AG09319 (cell line): ENCODE data around the gene IRF2BP2.

Source experiments
- DNase-seq: peaks from one replicate; pipeline ENCODE4 v3.0.0-alpha.2; 2010; ENCODE audit warnings: low read depth; ENCODE audit errors: extremely low read depth
- CTCF ChIP-seq: IDR thresholded peaks from 2 replicates; pipeline ENCODE4 v1.5.1; 2011; ENCODE audit warnings: low read depth, mild to moderate bottlenecking, inconsistent platforms, low read length, moderate library complexity

IRF2BP2 gene

GRCh38 chr1:234585330-234586055 is 24.5 kb downstream of the IRF2BP2 start:
- no peak for TF ChIP-seq CTCF
- no peak for DNase-seq

GRCh38 chr1:234584926-234585325 is 25.1 kb downstream of the IRF2BP2 start:
- no peak for TF ChIP-seq CTCF
- DNase-seq = no peak

- no peak for TF ChIP-seq CTCF
- DNase-seq = no peak
Measured at GRCh38 chr1:234584420-234584805, 25.6 kb downstream of the IRF2BP2 start.

GRCh38 chr1:234583755-234584419 is 26.1 kb downstream of the IRF2BP2 start:
- DNase-seq = no peak
- TF ChIP-seq CTCF = no peak

DNA sequence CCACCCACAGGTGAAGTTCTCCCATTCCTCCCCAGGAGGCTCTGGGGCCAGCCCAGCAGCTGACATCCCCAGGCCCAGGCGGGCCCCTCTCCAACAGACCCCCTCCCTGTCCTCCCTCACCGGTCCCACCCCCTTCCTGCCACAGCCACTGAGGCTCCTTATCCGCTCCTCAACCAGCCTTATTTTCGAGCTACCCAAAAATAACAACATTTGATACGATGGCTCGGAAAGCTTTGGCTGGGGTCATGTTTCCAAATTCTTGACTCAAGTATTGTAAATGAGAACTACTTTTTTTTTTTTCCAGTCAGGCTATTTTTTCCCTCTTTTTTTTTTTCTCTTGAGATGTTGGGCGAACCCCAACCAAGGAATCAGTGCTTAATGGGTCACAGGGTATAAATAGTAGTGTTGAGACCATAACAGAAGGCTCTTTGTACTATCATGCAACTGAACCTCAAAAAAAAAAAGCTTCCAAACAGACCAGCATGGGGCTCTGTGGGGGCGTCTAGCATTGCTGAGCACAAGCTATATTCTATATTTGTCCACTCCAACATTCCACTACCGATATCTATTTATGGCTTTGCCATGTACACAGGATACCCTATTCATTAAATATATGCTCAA is 27.2 kb downstream of the IRF2BP2 start:
- DNase-seq = no peak
- no peak for TF ChIP-seq CTCF

GRCh38 chr1:234582186-234582585 is 27.8 kb downstream of the IRF2BP2 start:
- no peak for TF ChIP-seq CTCF
- no peak for DNase-seq
